AG09319 (cell line): ENCODE results near the gene SLC39A11.

Experiments
- DNase-seq: peaks from one replicate; pipeline ENCODE4 v3.0.0-alpha.2; 2010; ENCODE audit warnings: low read depth; ENCODE audit errors: extremely low read depth
- TF ChIP-seq, protein P1 (sequence below): IDR thresholded peaks from 2 replicates; pipeline ENCODE4 v1.5.1; 2011; ENCODE audit warnings: low read depth, mild to moderate bottlenecking, inconsistent platforms, low read length, moderate library complexity

SLC39A11 gene

DNA sequence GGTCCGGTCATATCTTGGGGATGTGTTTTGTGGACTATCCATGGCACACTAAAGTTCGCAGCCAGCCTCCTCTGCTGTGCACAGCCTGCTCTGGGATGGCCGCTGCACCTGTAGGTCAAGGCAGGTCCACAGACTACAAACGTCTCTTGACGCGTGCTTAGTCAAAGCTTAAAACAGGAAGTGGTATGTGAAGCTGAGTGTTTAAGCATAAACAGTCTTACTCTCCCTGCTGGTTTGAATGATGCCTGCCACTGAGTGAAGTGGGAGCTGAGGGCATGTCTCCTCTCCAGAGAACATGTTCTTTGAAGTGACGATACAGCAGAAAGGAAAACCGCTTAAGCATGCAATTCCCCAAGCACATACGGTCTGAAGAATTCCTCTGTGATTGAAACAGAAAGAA is 365.6 kb downstream of the SLC39A11 start:
- no peak for DNase-seq
- TF ChIP-seq, protein P1, sequence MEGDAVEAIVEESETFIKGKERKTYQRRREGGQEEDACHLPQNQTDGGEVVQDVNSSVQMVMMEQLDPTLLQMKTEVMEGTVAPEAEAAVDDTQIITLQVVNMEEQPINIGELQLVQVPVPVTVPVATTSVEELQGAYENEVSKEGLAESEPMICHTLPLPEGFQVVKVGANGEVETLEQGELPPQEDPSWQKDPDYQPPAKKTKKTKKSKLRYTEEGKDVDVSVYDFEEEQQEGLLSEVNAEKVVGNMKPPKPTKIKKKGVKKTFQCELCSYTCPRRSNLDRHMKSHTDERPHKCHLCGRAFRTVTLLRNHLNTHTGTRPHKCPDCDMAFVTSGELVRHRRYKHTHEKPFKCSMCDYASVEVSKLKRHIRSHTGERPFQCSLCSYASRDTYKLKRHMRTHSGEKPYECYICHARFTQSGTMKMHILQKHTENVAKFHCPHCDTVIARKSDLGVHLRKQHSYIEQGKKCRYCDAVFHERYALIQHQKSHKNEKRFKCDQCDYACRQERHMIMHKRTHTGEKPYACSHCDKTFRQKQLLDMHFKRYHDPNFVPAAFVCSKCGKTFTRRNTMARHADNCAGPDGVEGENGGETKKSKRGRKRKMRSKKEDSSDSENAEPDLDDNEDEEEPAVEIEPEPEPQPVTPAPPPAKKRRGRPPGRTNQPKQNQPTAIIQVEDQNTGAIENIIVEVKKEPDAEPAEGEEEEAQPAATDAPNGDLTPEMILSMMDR: no peak

DNA sequence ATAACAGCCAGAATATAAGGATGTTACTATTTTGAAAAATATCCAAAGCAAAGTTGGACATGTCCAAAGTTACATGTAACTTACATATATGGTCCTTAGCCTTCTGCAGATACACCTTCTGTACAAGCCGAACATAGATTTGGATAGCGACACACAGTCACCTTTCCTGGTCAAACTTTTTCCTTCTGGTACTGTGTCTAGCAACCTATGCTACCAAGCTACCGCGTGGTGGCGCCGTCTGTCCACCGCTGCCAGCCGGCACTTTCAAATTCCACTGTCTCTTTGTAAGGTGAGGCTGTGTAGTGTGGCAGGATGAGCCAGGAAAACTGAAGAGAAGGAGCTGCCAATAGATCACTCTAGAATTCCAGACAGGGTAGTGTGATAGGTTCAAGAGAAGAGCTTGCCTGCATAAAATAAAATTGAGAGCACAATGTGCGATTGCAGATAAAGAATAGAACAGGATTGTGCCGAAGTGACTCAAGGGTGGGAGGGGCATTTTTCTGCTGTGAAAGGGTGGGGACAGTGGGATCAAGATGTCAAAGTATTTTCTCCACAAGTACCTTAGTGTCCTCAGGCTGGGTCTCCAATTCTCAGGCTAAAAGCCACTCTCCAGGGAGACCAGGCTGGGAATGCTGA is 366.9 kb downstream of the SLC39A11 start:
- TF ChIP-seq, protein P1: peak; percentile 87
- no peak for DNase-seq

DNA sequence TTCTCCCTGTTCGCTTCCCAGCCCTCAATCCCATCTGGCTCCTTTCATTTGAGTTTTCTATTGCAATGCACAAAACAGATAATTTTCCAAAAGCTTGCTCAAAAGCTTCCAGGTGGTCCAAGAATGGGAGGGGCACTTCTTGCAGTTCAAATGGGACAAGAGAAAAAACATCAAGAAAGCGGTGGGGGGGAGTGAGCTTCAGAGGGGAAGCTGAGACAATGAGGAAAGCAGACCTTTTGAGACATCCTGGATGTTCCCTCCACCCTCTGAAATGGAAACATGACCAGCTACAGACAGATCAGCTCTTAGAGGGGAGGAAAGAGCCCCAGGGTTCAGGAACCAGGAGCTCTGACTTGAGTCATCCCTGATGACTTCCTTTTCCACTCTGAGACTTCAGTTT is 368.2 kb downstream of the SLC39A11 start:
- TF ChIP-seq, protein P1: no peak
- DNase-seq: no peak

DNA sequence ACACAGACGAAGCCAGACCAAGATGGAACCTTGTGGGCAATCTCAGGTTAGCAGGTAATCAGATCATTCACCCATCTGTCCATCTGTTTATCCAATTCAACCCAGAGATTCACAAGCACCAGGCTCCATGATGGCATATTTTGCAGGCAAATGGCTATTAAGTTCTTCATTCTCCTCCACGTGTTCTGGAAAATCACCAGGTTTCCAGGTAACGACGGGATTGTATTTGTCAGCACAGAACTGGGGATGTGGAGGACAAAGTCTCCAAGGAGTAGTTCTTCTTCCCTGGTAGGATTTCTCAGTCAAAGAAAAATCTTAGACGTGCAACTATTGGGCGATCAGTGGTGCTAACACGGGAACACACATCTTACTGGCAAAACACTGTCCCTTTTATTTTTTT is 368.8 kb downstream of the SLC39A11 start:
- TF ChIP-seq, protein P1: no peak
- no peak for DNase-seq

DNA sequence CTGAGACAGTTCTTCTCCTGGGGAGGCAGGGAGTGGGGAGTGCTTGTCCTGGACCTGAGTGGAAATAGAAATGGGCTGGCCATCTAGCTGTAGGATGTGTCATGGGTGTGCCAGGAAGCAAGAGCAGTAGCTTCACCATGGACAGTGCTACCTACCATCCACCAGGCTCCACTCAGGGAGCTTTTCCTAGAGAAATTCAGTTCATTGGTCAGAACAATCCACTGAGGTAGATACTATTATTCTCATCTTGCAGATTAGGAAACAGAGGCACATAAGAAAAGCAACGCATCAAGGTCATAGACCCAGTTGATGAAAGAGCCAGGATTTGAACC is 372.0 kb downstream of the SLC39A11 start:
- DNase-seq: no peak
- TF ChIP-seq, protein P1: no peak

DNA sequence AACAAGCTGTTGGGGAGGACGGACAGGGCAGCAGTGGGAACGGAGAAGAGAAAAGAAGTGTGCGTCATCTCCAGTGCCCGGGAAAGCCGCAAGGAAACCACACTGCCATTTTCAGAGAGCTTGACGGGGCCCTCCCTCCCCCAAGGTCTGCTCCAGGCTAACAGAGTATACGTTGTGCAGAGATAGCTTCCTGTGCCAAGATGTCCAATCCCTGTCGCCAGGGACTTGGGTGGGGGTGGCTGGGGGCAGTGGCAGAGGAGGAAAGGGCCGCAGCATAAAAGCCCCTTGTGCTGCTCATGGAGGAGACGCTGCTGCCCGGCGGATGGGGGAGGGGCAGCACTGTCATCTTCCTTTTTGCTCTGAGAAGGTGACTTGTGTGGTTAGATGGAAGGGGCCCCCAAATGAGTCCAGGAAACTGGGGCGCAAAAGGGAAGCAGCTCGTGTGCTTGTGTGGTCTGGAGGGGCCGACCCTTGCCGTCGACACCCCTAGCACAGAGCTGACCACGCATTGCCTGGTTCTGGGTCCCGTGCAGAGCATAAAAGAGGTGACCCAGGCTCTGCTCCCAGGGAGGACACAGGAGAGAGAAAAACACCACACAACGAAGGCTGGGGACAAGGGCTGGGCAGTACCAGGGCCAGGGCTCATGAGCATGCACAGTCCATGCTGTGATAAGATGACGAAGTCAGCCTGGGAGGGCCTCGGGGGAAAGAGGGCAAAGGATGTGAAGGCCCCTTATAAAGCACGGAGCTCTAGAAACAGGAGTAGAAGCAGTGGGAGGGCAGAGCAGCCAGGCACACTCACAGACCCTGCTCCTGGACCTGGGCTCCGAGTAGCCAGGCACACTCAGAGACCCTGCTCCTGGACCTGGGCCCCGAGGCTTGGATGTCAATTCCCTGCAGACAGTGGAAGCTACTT is 372.7 kb downstream of the SLC39A11 start:
- TF ChIP-seq, protein P1: no peak

DNA sequence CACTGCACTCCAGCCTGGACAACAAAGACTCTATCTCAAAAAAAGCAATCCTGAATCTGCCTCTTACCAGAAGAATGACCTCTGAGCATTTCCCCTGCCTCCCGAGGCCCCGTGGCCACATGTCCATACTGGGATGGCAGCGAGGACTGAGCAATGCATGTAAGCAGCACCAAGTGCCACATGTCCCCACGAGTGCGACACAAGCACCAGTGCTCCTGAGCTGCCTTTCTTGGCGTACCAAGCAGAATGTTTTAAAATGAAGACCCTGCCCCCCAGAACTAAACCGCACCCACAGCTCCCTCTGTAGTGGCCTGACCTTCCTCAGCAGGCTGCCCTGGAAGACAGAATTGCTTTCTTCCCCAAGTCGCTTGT is 373.3 kb downstream of the SLC39A11 start:
- DNase-seq: no peak
- TF ChIP-seq, protein P1: no peak

More for the DNA sequence above, 372.7 kb downstream of the SLC39A11 start:
- no peak for DNase-seq
